ENCODE measurements around the gene LMOD3.

LMOD3 gene

GRCh38 chr3:69092030-69092516 is 30.3 kb downstream of the LMOD3 start:
- no peak for TF ChIP-seq POLR2A (IDR thresholded peaks at IDR 0.05; ENCODE audit: low read depth, low read length)
- no peak for FAIRE-seq
- DNase-seq (ENCODE audit: insufficient read length, low spot score), result no peak

- no peak for FAIRE-seq
- no peak for DNase-seq (ENCODE audit: insufficient read length, low spot score)
- TF ChIP-seq POLR2A (IDR thresholded peaks at IDR 0.05; ENCODE audit: low read depth, low read length), result no peak
Measured at GRCh38 chr3:69091389-69092029, 30.9 kb downstream of the LMOD3 start.

- TF ChIP-seq POLR2A (IDR thresholded peaks at IDR 0.05; ENCODE audit: low read depth, low read length), result no peak
- FAIRE-seq, result peak; percentile 15
- no peak for DNase-seq (ENCODE audit: insufficient read length, low spot score)
Measured at GRCh38 chr3:69090021-69090420, 32.4 kb downstream of the LMOD3 start.

- FAIRE-seq (no peak), DNase-seq (ENCODE audit: insufficient read length, low spot score) (no peak)
- no peak for TF ChIP-seq POLR2A (IDR thresholded peaks at IDR 0.05; ENCODE audit: low read depth, low read length)
Measured at GRCh38 chr3:69088063-69088462, 34.3 kb downstream of the LMOD3 start.

- FAIRE-seq (no peak), DNase-seq (ENCODE audit: insufficient read length, low spot score) (no peak)
- TF ChIP-seq POLR2A (IDR thresholded peaks at IDR 0.05; ENCODE audit: low read depth, low read length), result no peak
Measured at GRCh38 chr3:69087030-69087791, 35.2 kb downstream of the LMOD3 start.

GRCh38 chr3:69085833-69086722 is 36.3 kb downstream of the LMOD3 start:
- FAIRE-seq (peak; percentile 86), DNase-seq (ENCODE audit: insufficient read length, low spot score) (peak; percentile 45)
- no peak for TF ChIP-seq POLR2A (IDR thresholded peaks at IDR 0.05; ENCODE audit: low read depth, low read length)

- FAIRE-seq (no peak), DNase-seq (ENCODE audit: insufficient read length, low spot score) (no peak)
- no peak for TF ChIP-seq POLR2A (IDR thresholded peaks at IDR 0.05; ENCODE audit: low read depth, low read length)
Measured at GRCh38 chr3:69085168-69085832, 37.1 kb downstream of the LMOD3 start.

GRCh38 chr3:69084326-69085167 is 37.8 kb downstream of the LMOD3 start, which contains the start of gene ARL6IP5:
Gene ARL6IP5, plus strand, starts transcription at chr3:69084937. Its CDS starts 111 bp downstream, at chr3:69085048.
- FAIRE-seq (peak; percentile 83), DNase-seq (ENCODE audit: insufficient read length, low spot score) (peak; percentile 38)
- no peak for TF ChIP-seq POLR2A (IDR thresholded peaks at IDR 0.05; ENCODE audit: low read depth, low read length)

- TF ChIP-seq POLR2A (IDR thresholded peaks at IDR 0.05; ENCODE audit: low read depth, low read length), result no peak
- FAIRE-seq, result no peak
- no peak for DNase-seq (ENCODE audit: insufficient read length, low spot score)
Measured at GRCh38 chr3:69082805-69083204, 39.6 kb downstream of the LMOD3 start.

- TF ChIP-seq POLR2A (IDR thresholded peaks at IDR 0.05; ENCODE audit: low read depth, low read length), result no peak
- FAIRE-seq (no peak), DNase-seq (ENCODE audit: insufficient read length, low spot score) (no peak)
Measured at GRCh38 chr3:69082361-69082760, 40.0 kb downstream of the LMOD3 start.

- no peak for FAIRE-seq
- no peak for DNase-seq (ENCODE audit: insufficient read length, low spot score)
- no peak for TF ChIP-seq POLR2A (IDR thresholded peaks at IDR 0.05; ENCODE audit: low read depth, low read length)
Measured at GRCh38 chr3:69081583-69082262, 40.7 kb downstream of the LMOD3 start.

Data from H54 (cell line).